ENCODE data around the gene KLHL7. TPM values are rescaled to one million over a fixed set of nuclear protein-coding genes. Genes with fewer than 3 reads are reported as not detected.

KLHL7 gene
- total RNA-seq, 1 experiment from 2014 or later: 20.6 TPM

- ChIA-PET RAD21 (ENCODE audit: low non-redundant PET in 1 of 2, low total read pairs in 2 of 2, uncharacterized antibody in 2 of 2, unreplicated experiment in 2 of 2) (no interaction called here), POLR2A (no interaction called here), CTCF (no interaction called here)
- Histone ChIP-seq H3K27ac (ENCODE audit: low read depth, low read length) (no peak overlapping the region), H3K27me3 (ENCODE audit: insufficient read depth, low read length) (no peaks in the 10 kb centered on the region), H3K79me2 (ENCODE audit: insufficient read depth, low read length) (no peaks in the 10 kb centered on the region), H3K4me2 (ENCODE audit: low read length) (no peak overlapping the region), H3K4me1 (ENCODE audit: control insufficient read depth in 1 of 2, insufficient read depth in 2 of 2, low read length in 2 of 2) (no peaks in the 10 kb centered on the region), H3K9me3 (ENCODE audit: control insufficient read depth in 1 of 2, insufficient read depth in 1 of 2, low read depth in 1 of 2, low read length in 2 of 2) (no peaks in the 10 kb centered on the region), H4K20me1 (ENCODE audit: insufficient read depth) (no peaks in the 10 kb centered on the region), H3K9ac (ENCODE audit: low read length) (no peak overlapping the region), H3K9me2 (ENCODE audit: insufficient read depth) (no peaks in the 10 kb centered on the region), H2AFZ (ENCODE audit: low read depth, low read length, poor library complexity, severe bottlenecking) (no peak overlapping the region), H3K4me3 (replicated peaks in 1 of 2; ENCODE audit: low read depth in 1 of 2, low read length in 2 of 2) (no peak overlapping the region), H3K36me3 (ENCODE audit: control insufficient read depth in 1 of 2, insufficient read depth in 2 of 2, low read length in 2 of 2) (no peaks in the 10 kb centered on the region)
- intact Hi-C loops (cut with micrococcal nuclease): no loop called here
- no peak for TF ChIP-seq CEBPB (IDR thresholded peaks at IDR 0.05; ENCODE audit: low read depth)
- TF ChIP-seq MAX (IDR thresholded peaks at IDR 0.05): no peak
- TF ChIP-seq EZH2 (IDR thresholded peaks at IDR 0.05): no peak
- no peak for TF ChIP-seq POLR2AphosphoS5 (IDR thresholded peaks at IDR 0.05; ENCODE audit: low read depth, low read length)
- TF ChIP-seq ELF1 (IDR thresholded peaks at IDR 0.05; ENCODE audit: borderline replicate concordance, low read depth): no peak
- BruUV-seq (replicated peaks): no TSS peak
- DNase-seq (ENCODE audit: low read depth, low spot score) (no peak), ATAC-seq (no peak)
Observed at GRCh38 chr7:23161482-23161881, 55.9 kb downstream of the KLHL7 start.

- Histone ChIP-seq H3K36me3 (ENCODE audit: control insufficient read depth in 1 of 2, insufficient read depth in 2 of 2, low read length in 2 of 2) (no peaks in the 10 kb centered on the region), H3K4me3 (replicated peaks in 1 of 2; ENCODE audit: low read depth in 1 of 2, low read length in 2 of 2) (no peak overlapping the region), H3K79me2 (ENCODE audit: insufficient read depth, low read length) (no peaks in the 10 kb centered on the region), H3K9ac (ENCODE audit: low read length) (no peak overlapping the region), H2AFZ (ENCODE audit: low read depth, low read length, poor library complexity, severe bottlenecking) (no peak overlapping the region), H3K9me3 (ENCODE audit: control insufficient read depth in 1 of 2, insufficient read depth in 1 of 2, low read depth in 1 of 2, low read length in 2 of 2) (no peaks in the 10 kb centered on the region), H4K20me1 (ENCODE audit: insufficient read depth) (no peaks in the 10 kb centered on the region), H3K4me1 (ENCODE audit: control insufficient read depth in 1 of 2, insufficient read depth in 2 of 2, low read length in 2 of 2) (no peaks in the 10 kb centered on the region), H3K4me2 (ENCODE audit: low read length) (no peak overlapping the region), H3K27me3 (ENCODE audit: insufficient read depth, low read length) (no peaks in the 10 kb centered on the region), H3K27ac (ENCODE audit: low read depth, low read length) (no peak overlapping the region), H3K9me2 (ENCODE audit: insufficient read depth) (no peaks in the 10 kb centered on the region)
- ChIA-PET CTCF (interaction anchor here (0.8 kb wide), 1 partner anchor 79 kb away, joined by 5 read pairs; no protein-coding TSS in a partner anchor), RAD21 (ENCODE audit: low non-redundant PET in 1 of 2, low total read pairs in 2 of 2, uncharacterized antibody in 2 of 2, unreplicated experiment in 2 of 2) (no interaction called here), POLR2A (no interaction called here)
- TF ChIP-seq REST (IDR thresholded peaks at IDR 0.05; ENCODE audit: low read depth) (no peak), EGR1 (IDR thresholded peaks at IDR 0.05; ENCODE audit: low read depth) (no peak), ELF1 (IDR thresholded peaks at IDR 0.05; ENCODE audit: borderline replicate concordance, low read depth) (no peak), SIN3A (IDR thresholded peaks at IDR 0.05; ENCODE audit: low read depth) (no peak), EZH2phosphoT487 (IDR thresholded peaks at IDR 0.05; ENCODE audit: borderline replicate concordance) (no peak), FOSL1 (IDR thresholded peaks at IDR 0.05; ENCODE audit: low read depth) (no peak), ZFX (IDR thresholded peaks at IDR 0.05) (no peak), POLR2AphosphoS5 (IDR thresholded peaks at IDR 0.05; ENCODE audit: low read depth, low read length) (no peak), CBX3 (IDR thresholded peaks at IDR 0.05; ENCODE audit: low read depth) (no peak)
- no peak for ATAC-seq
- intact Hi-C loops (cut with micrococcal nuclease): no loop called here
- no peak for DNase-seq (ENCODE audit: low read depth, low spot score)
- BruUV-seq (replicated peaks): no TSS peak
Observed at GRCh38 chr7:23164846-23165245, 59.3 kb downstream of the KLHL7 start.

Data from HCT116 (cell line).